Measurements from ENCODE around the gene SUGCT. TPM values are rescaled to one million over a fixed set of nuclear protein-coding genes. Genes with fewer than 3 reads are reported as not detected.

SUGCT gene
- total RNA-seq, 1 donor from 2014 or later: 9.8 TPM

DNA sequence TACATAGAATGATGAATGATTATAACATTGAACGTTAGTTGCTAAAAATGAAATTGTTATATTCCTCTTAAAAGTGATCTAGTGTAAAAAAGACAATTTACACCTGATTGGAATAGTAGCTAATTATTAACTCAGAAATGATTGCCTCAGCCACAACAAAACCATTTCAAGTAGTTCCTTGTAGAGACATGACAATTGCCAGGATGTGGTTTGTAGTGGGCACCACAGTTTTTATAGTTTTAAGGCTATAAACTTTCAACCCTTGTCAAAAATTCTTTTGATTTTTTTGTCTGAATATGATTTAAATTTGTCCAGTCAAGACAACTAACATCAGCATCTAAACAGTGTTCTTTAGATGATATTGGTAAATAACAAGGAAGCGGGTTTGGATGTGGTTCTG, 145.2 kb downstream of the SUGCT start:
- H3K27ac ChIP-seq: no peak overlapping the region
- no peaks in the 10 kb centered on the region for H3K4me1 ChIP-seq
- no peaks in the 10 kb centered on the region for H3K9me3 ChIP-seq
- no peak overlapping the region for H3K4me3 ChIP-seq
- DNase-seq (ENCODE audit: low spot score in 2 of 2): no peak
- intact Hi-C loops (cut with DNase I): no loop called here
- no peaks in the 10 kb centered on the region for H3K36me3 ChIP-seq
- no peaks in the 10 kb centered on the region for H3K27me3 ChIP-seq
- TF ChIP-seq, protein P1, sequence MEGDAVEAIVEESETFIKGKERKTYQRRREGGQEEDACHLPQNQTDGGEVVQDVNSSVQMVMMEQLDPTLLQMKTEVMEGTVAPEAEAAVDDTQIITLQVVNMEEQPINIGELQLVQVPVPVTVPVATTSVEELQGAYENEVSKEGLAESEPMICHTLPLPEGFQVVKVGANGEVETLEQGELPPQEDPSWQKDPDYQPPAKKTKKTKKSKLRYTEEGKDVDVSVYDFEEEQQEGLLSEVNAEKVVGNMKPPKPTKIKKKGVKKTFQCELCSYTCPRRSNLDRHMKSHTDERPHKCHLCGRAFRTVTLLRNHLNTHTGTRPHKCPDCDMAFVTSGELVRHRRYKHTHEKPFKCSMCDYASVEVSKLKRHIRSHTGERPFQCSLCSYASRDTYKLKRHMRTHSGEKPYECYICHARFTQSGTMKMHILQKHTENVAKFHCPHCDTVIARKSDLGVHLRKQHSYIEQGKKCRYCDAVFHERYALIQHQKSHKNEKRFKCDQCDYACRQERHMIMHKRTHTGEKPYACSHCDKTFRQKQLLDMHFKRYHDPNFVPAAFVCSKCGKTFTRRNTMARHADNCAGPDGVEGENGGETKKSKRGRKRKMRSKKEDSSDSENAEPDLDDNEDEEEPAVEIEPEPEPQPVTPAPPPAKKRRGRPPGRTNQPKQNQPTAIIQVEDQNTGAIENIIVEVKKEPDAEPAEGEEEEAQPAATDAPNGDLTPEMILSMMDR (IDR thresholded peaks at IDR 0.05): no peak

DNA sequence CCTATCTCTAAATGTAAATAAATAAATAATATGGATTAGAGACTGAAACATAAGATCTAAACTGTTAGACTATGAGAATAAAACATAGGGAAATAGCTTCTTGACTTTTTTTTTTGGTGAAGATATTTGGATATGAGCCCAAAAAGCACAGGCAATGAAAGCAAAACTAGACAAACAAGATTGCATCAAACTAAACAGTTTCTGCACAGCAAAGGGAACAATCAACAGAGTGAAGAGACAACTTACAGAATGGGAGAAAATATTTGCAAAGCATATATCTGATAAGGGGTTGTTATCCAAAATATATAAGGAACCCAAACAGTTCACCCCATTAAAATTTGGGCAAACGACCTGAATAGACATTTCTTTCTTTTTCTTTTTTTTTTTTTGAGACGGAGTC, 148.1 kb downstream of the SUGCT start:
- TF ChIP-seq, protein P1 (IDR thresholded peaks at IDR 0.05): no peak
- intact Hi-C loops (cut with DNase I): no loop called here
- no peaks in the 10 kb centered on the region for H3K27me3 ChIP-seq
- no peak overlapping the region for H3K4me3 ChIP-seq
- no peaks in the 10 kb centered on the region for H3K9me3 ChIP-seq
- no peaks in the 10 kb centered on the region for H3K4me1 ChIP-seq
- no peak overlapping the region for H3K27ac ChIP-seq
- no peaks in the 10 kb centered on the region for H3K36me3 ChIP-seq
- DNase-seq (ENCODE audit: low spot score in 2 of 2): no peak

DNA sequence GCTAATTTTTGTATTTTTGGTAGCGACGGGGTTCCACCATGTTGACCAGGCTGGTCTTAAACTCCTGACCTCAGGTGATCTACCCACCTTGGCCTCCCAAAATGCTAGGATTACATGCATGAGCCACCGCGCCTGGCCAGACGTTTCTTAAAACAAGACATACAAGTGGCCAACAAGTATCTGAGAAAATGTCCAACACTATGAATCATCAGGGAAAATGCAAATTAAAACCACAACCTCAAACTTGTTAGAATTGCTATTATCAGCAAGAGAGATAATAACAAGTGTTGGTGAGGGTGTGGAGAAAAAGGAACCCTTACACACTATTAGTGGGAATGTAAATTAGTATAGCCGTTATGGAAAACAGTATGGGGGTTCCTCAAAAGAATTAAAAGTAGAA, 148.6 kb downstream of the SUGCT start:
- Histone ChIP-seq H3K4me3 (no peak overlapping the region), H3K27me3 (no peaks in the 10 kb centered on the region), H3K27ac (no peak overlapping the region), H3K4me1 (no peaks in the 10 kb centered on the region), H3K36me3 (no peaks in the 10 kb centered on the region), H3K9me3 (no peaks in the 10 kb centered on the region)
- intact Hi-C loops (cut with DNase I): no loop called here
- DNase-seq (ENCODE audit: low spot score in 2 of 2): no peak
- TF ChIP-seq, protein P1 (IDR thresholded peaks at IDR 0.05): no peak

DNA sequence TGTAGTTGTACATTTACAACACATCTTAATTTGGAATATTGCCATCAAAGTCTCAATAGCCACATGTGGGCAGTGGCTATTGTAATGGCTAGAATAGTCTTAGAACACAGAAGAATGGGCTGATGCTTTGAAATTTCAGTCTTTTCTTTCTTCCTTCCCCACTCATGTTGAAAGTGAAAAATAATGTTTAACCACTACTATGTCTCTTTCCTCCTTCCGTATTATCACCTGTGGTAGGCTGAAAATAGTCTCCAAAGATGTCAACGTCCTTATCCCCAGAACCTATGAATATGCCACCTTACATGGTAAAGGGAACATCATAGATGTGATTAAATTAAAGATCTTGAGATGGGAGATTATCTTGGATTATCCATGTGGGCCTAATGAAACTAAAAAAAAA, 154.0 kb downstream of the SUGCT start:
- no peaks in the 10 kb centered on the region for H3K27me3 ChIP-seq
- intact Hi-C loops (cut with DNase I): no loop called here
- no peak overlapping the region for H3K27ac ChIP-seq
- TF ChIP-seq, protein P1 (IDR thresholded peaks at IDR 0.05): no peak
- no peaks in the 10 kb centered on the region for H3K36me3 ChIP-seq
- H3K4me3 ChIP-seq: no peak overlapping the region
- no peaks in the 10 kb centered on the region for H3K9me3 ChIP-seq
- no peak for DNase-seq (ENCODE audit: low spot score in 2 of 2)
- no peaks in the 10 kb centered on the region for H3K4me1 ChIP-seq

DNA sequence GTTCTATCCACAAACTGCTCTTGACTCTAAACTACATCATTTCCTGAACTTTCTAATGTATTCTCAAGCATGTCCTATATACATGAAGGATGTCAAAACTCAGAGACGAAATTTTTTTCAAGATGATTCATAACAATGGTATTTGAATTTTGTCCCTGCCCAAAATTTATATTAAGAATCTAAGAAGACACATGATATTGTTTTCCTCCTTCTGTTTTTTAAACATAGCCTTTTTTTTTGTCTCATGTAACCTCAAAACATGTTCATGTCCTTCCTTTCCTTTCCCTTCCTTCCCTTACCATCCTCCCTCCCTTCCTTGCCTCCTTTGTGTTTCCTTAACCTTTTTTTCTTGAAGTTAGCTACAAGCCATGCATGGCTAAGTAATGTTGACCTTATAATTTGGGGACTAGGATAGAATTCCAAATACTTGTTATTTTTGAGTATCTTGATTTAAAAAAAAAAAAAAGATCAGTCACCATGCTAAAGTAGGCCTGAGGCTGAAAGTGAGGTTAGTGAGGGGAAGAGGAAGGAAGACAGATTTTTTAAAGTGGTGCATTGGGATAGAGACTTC, 163.0 kb downstream of the SUGCT start:
- TF ChIP-seq, protein P1 (IDR thresholded peaks at IDR 0.05): no peak
- Histone ChIP-seq H3K4me1 (peaks cover 0 to 4% of the 10 kb centered on the region in 2 donors), H3K4me3 (no peak overlapping the region), H3K27me3 (no peaks in the 10 kb centered on the region), H3K27ac (no peak overlapping the region), H3K9me3 (no peaks in the 10 kb centered on the region), H3K36me3 (no peaks in the 10 kb centered on the region)
- no peak for DNase-seq (ENCODE audit: low spot score in 2 of 2)
- intact Hi-C loops (cut with DNase I): no loop called here

DNA sequence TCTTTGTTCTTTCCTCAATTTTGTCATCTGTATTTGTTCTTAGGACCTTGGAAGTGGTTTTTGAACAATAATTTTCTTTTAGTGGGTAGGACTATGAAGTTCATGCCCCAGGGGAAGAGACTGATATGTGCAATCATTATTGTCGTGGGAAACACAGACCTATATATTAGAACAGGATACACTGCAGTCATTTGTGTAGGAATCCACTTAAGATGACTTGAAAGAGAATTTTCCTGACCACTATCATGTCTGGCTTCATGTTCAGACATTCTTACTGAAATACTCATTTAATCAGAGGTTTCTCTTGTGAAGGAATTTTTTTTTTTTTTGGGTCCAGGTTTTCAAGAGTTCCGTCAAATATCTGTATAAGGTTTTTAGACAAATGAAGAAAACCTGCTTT, 163.6 kb downstream of the SUGCT start:
- intact Hi-C loops (cut with DNase I): no loop called here

More for the DNA sequence above, 163.6 kb downstream of the SUGCT start:
- TF ChIP-seq, protein P1 (IDR thresholded peaks at IDR 0.05): no peak
- no peak overlapping the region for H3K27ac ChIP-seq
- H3K4me1 ChIP-seq: peaks cover 0 to 4% of the 10 kb centered on the region in 2 donors
- no peaks in the 10 kb centered on the region for H3K36me3 ChIP-seq
- no peak overlapping the region for H3K4me3 ChIP-seq
- H3K27me3 ChIP-seq: no peaks in the 10 kb centered on the region
- no peak for DNase-seq (ENCODE audit: low spot score in 2 of 2)
- no peaks in the 10 kb centered on the region for H3K9me3 ChIP-seq
